Measurements from ENCODE around the gene NPB.

- no peak for TF ChIP-seq POLR2AphosphoS5 (IDR thresholded peaks at IDR 0.05; ENCODE audit: low read depth, low read length)
- no peak for TF ChIP-seq TAF1 (IDR thresholded peaks at IDR 0.05; ENCODE audit: low read depth, low read length)
- no peak for TF ChIP-seq POLR2A (IDR thresholded peaks at IDR 0.05; ENCODE audit: low read depth, low read length)
- no peak for TF ChIP-seq SPI1 (IDR thresholded peaks at IDR 0.05; ENCODE audit: low read depth, low read length)
- no peak for TF ChIP-seq PAX5 (IDR thresholded peaks at IDR 0.05; ENCODE audit: insufficient read depth, low read length, severe bottlenecking)
- TF ChIP-seq POU2F2 (IDR thresholded peaks at IDR 0.05; ENCODE audit: low read depth, low read length), result peak; percentile 10; the same call in 1 of the 2 replicates
Observed at GRCh38 chr17:81869221-81870130, 32.6 kb upstream of the NPB start.
